Right lobe of liver (tissue), 6 donors: Measurements from ENCODE around the gene UPF1. TPM values are rescaled to one million over a fixed set of nuclear protein-coding genes. Genes with fewer than 3 reads are reported as not detected.
A peak's percentile ranks its signal among the peaks of the same experiment; 100 is the strongest.

Experiments
- ATAC-seq, 4 donors: fragments of 200-7000 bp; cut with Tn5 transposase; one replicate each; pipeline ENCODE4 v1.9.1; 2020; ENCODE audit warnings: mild to moderate bottlenecking in 4 of 4, moderate library complexity in 4 of 4
- DNase-seq, 3 donors: peaks; one replicate each; pipeline ENCODE4 v3.0.0-alpha.2; 2020
- H3K27ac ChIP-seq, 3 donors: fragments of 200-600 bp; one replicate each; pipeline ENCODE4 v1.8.0; 2022
- H3K27me3 ChIP-seq, 2 donors: fragments of 200-600 bp; one replicate each; pipeline ENCODE4 v1.8.0; 2022
- H3K36me3 ChIP-seq, 4 donors: fragments of 200-600 bp; sonication (generic) in 1 of 4; one replicate each; pipeline versions ENCODE4 v1.5.1 to v1.8.0; 2017 to 2022; ENCODE audit warnings: control low read depth in 1 of 4
- H3K4me1 ChIP-seq, 4 donors: fragments of 200-600 bp; sonication (generic) in 1 of 4; one replicate each; pipeline versions ENCODE4 v1.5.1 to v1.8.0; 2017 to 2022; ENCODE audit warnings: control low read depth in 1 of 4
- H3K4me3 ChIP-seq, 3 donors: fragments of 200-600 bp; one replicate each; pipeline ENCODE4 v1.8.0; 2022
- H3K9me3 ChIP-seq, 4 donors: fragments of 200-600 bp; sonication (generic) in 1 of 4; one replicate each; pipeline versions ENCODE4 v1.5.1 to v1.8.0; 2017 to 2022; ENCODE audit warnings: control low read depth in 1 of 4
- CTCF ChIP-seq, 4 donors: fragments of 200-600 bp in 3 of 4; fragments of 450-650 bp in 1 of 4; IDR thresholded peaks; one replicate each; pipeline versions ENCODE4 v1.5.1 to v1.8.0; 2016 to 2022; ENCODE audit warnings: antibody characterized with exemption in 4 of 4, mild to moderate bottlenecking in 2 of 4
- POLR2A ChIP-seq: fragments of 450-650 bp; IDR thresholded peaks from one replicate; pipeline ENCODE4 v1.6.1; 2017; ENCODE audit warnings: antibody characterized with exemption, mild to moderate bottlenecking
- WGBS: methylation state at CpG from one replicate; pipeline ENCODE4 v1.1.6; 2018; ENCODE audit warnings: low coverage, low lambda C conversion rate; ENCODE audit not compliant: insufficient coverage; ENCODE audit errors: missing lambda C conversion rate; 5-methylcytosine and 5-hydroxymethylcytosine counted together
- intact Hi-C, 2 donors: fragments of 100-400 bp; cut with DNase I; formaldehyde crosslinking; loops; one replicate each; pipeline versions ENCODE4 v1.11.2 to v1.14.1; 2022
- total RNA-seq, 6 experiments: library from RNA; depleted of rRNA in 2 of 6; stranded (reverse); fragments of >200 nt in 2 of 6; fragmentation: NEBNext Ultra II Directional in 3 of 6; extraction: Animal tissue kit (Norgen Biotek cat#: 25700) in 3 of 6; gene quantifications; one replicate each; pipeline versions ENCODE4 v1.1.0 to v1.2.4, GENCODE V29; 2016 to 2023
- donor health status: DM: no; HTN: yes; CAD: no.
- donor health status: DM: no; HTN: no; CAD: no.
- donor health status: DM: no; HTN: no; CAD: no.
- donor health status: DM: no; HTN: yes; CAD: no.
- donor health status: DM: no; HTN: yes; CAD: no.

The UPF1 gene
- total RNA-seq, 6 experiments from 2014 or later: 34.0 to 61.0 (median 41.3) TPM

- Histone ChIP-seq H3K4me3 (no peak overlapping the region), H3K4me1 (no peaks in the 10 kb centered on the region), H3K27ac (no peak overlapping the region), H3K27me3 (peaks cover 0 to 4% of the 10 kb centered on the region in 2 donors), H3K9me3 (no peaks in the 10 kb centered on the region), H3K36me3 (peaks cover 0 to 8% (median 2%) of the 10 kb centered on the region in 4 donors)
- WGBS: 54% methylated on average over 4 of the region's 18 CpGs
- DNase-seq (no peak), ATAC-seq (peak in 3 of 4 donors; percentile 1 to 11 (median 6))
- no peak for TF ChIP-seq CTCF (IDR thresholded peaks at IDR 0.05)
- TF ChIP-seq POLR2A: no peak
- intact Hi-C loops: no loop called here
Observed at GRCh38 chr19:18898081-18898606, 66.4 kb downstream of the UPF1 start.

GRCh38 chr19:18898607-18899408 is 67.0 kb downstream of the UPF1 start:
- peaks cover 0 to 10% (median 3%) of the 10 kb centered on the region in 4 donors for H3K36me3 ChIP-seq
- H3K4me3 ChIP-seq: no peak overlapping the region
- peaks cover 0 to 4% of the 10 kb centered on the region in 2 donors for H3K27me3 ChIP-seq
- WGBS: 0% methylated on average over 1 of the region's 18 CpGs
- intact Hi-C loops: no loop called here
- TF ChIP-seq POLR2A (no peak), CTCF (IDR thresholded peaks at IDR 0.05) (no peak)
- no peaks in the 10 kb centered on the region for H3K4me1 ChIP-seq
- no peaks in the 10 kb centered on the region for H3K9me3 ChIP-seq
- peak; percentile 8 to 56 (median 38) for ATAC-seq
- H3K27ac ChIP-seq: no peak overlapping the region
- DNase-seq: no peak

- ATAC-seq: peak in 1 of 4 donors; percentile 4
- peaks cover 0 to 10% (median 3%) of the 10 kb centered on the region in 4 donors for H3K36me3 ChIP-seq
- intact Hi-C loops: no loop called here
Observed at GRCh38 chr19:18899624-18900560, 68.1 kb downstream of the UPF1 start.

More at GRCh38 chr19:18899624-18900560, 68.1 kb downstream of the UPF1 start:
- TF ChIP-seq CTCF (IDR thresholded peaks at IDR 0.05): no peak
- TF ChIP-seq POLR2A: no peak
- WGBS: 100% methylated on average over 3 of the region's 20 CpGs
- H3K4me3 ChIP-seq: no peak overlapping the region
- H3K4me1 ChIP-seq: no peaks in the 10 kb centered on the region
- H3K9me3 ChIP-seq: no peaks in the 10 kb centered on the region
- H3K27ac ChIP-seq: no peak overlapping the region
- H3K27me3 ChIP-seq: no peaks in the 10 kb centered on the region
- DNase-seq: no peak
